GM23338 (cell line): ENCODE results near the gene NCS1.

Experiments used
- CREB1 ChIP-seq: fragments of 250-450 bp; sonication (Bioruptor Pico); IDR thresholded peaks from 2 replicates; pipeline ENCODE4 v1.5.0; 2020; ENCODE audit warnings: low read depth, mild to moderate bottlenecking, moderate library complexity
- CTCF ChIP-seq, 2 experiments: fragments of 200-600 bp in 1 of 2; sonication (generic) in 1 of 2; conservative IDR thresholded peaks; 2 replicates each; pipeline versions ENCODE4 v1.5.1 to v1.6.1; 2016 to 2017; ENCODE audit warnings: antibody characterized with exemption in 2 of 2, low read depth in 2 of 2, mild to moderate bottlenecking in 2 of 2, moderate library complexity in 1 of 2
- ETS1 ChIP-seq: IDR thresholded peaks from 2 replicates; pipeline ENCODE4 v1.6.1; 2016; ENCODE audit warnings: antibody characterized with exemption
- EZH2 ChIP-seq: fragments of 200-600 bp; sonication (generic); IDR thresholded peaks from one replicate; pipeline ENCODE4 v1.8.0; 2017; ENCODE audit warnings: antibody characterized with exemption, mild to moderate bottlenecking, low read depth; ENCODE audit not compliant: unreplicated experiment
- EZH2phosphoT487 ChIP-seq: fragments of 200-600 bp; sonication (generic); IDR thresholded peaks from one replicate; pipeline ENCODE4 v1.8.1; 2018; ENCODE audit warnings: antibody characterized with exemption; ENCODE audit not compliant: unreplicated experiment
- JUNB ChIP-seq: IDR thresholded peaks from one replicate; pipeline ENCODE4 v1.6.1; 2016; ENCODE audit warnings: antibody characterized with exemption; ENCODE audit not compliant: unreplicated experiment
- NANOG ChIP-seq: IDR thresholded peaks from 2 replicates; pipeline ENCODE4 v1.6.1; 2016; ENCODE audit warnings: antibody characterized with exemption, borderline replicate concordance
- POLR2AphosphoS5 ChIP-seq: IDR thresholded peaks from 2 replicates; pipeline ENCODE4 v1.6.1; 2016; ENCODE audit warnings: antibody characterized with exemption, low read depth
- STAT1 ChIP-seq: IDR thresholded peaks from one replicate; pipeline ENCODE4 v1.6.1; 2016; ENCODE audit warnings: antibody characterized with exemption; ENCODE audit not compliant: unreplicated experiment
- ZNF331 ChIP-seq: fragments of 250-450 bp; sonication (Bioruptor Pico); IDR thresholded peaks from 2 replicates; pipeline ENCODE4 v1.5.0; 2020; ENCODE audit warnings: low read depth, mild to moderate bottlenecking, moderate library complexity
- TF ChIP-seq, protein P1 (sequence below): fragments of 250-450 bp; sonication (Bioruptor Pico); IDR thresholded peaks from 2 replicates; pipeline ENCODE4 v1.5.0; 2020; ENCODE audit warnings: mild to moderate bottlenecking, moderate library complexity
- TF ChIP-seq, protein P2 (sequence below): IDR thresholded peaks from one replicate; pipeline ENCODE4 v1.6.1; 2018; ENCODE audit warnings: antibody characterized with exemption; ENCODE audit not compliant: unreplicated experiment

DNA sequence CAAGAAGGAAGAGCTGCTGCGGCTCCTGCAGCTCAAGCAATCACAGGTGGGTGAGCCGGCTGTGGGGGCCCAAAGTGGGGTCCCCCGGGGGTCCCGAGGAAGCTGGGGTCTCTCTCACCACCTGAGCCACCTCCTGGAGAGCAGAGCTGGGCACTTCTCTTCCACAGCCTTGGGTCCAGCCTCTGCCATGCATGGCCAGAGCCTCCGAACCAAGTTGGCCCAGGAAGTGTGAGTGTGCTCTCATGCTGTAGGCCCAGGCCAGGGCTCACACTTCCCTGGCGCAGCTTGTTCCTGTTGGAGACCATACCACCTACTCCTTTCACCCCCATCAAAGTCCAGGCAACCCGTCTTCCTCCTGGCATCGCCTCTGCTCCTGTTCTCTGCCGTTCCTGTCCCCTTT, 113.1 kb downstream of the NCS1 start:
- TF ChIP-seq, protein P1, sequence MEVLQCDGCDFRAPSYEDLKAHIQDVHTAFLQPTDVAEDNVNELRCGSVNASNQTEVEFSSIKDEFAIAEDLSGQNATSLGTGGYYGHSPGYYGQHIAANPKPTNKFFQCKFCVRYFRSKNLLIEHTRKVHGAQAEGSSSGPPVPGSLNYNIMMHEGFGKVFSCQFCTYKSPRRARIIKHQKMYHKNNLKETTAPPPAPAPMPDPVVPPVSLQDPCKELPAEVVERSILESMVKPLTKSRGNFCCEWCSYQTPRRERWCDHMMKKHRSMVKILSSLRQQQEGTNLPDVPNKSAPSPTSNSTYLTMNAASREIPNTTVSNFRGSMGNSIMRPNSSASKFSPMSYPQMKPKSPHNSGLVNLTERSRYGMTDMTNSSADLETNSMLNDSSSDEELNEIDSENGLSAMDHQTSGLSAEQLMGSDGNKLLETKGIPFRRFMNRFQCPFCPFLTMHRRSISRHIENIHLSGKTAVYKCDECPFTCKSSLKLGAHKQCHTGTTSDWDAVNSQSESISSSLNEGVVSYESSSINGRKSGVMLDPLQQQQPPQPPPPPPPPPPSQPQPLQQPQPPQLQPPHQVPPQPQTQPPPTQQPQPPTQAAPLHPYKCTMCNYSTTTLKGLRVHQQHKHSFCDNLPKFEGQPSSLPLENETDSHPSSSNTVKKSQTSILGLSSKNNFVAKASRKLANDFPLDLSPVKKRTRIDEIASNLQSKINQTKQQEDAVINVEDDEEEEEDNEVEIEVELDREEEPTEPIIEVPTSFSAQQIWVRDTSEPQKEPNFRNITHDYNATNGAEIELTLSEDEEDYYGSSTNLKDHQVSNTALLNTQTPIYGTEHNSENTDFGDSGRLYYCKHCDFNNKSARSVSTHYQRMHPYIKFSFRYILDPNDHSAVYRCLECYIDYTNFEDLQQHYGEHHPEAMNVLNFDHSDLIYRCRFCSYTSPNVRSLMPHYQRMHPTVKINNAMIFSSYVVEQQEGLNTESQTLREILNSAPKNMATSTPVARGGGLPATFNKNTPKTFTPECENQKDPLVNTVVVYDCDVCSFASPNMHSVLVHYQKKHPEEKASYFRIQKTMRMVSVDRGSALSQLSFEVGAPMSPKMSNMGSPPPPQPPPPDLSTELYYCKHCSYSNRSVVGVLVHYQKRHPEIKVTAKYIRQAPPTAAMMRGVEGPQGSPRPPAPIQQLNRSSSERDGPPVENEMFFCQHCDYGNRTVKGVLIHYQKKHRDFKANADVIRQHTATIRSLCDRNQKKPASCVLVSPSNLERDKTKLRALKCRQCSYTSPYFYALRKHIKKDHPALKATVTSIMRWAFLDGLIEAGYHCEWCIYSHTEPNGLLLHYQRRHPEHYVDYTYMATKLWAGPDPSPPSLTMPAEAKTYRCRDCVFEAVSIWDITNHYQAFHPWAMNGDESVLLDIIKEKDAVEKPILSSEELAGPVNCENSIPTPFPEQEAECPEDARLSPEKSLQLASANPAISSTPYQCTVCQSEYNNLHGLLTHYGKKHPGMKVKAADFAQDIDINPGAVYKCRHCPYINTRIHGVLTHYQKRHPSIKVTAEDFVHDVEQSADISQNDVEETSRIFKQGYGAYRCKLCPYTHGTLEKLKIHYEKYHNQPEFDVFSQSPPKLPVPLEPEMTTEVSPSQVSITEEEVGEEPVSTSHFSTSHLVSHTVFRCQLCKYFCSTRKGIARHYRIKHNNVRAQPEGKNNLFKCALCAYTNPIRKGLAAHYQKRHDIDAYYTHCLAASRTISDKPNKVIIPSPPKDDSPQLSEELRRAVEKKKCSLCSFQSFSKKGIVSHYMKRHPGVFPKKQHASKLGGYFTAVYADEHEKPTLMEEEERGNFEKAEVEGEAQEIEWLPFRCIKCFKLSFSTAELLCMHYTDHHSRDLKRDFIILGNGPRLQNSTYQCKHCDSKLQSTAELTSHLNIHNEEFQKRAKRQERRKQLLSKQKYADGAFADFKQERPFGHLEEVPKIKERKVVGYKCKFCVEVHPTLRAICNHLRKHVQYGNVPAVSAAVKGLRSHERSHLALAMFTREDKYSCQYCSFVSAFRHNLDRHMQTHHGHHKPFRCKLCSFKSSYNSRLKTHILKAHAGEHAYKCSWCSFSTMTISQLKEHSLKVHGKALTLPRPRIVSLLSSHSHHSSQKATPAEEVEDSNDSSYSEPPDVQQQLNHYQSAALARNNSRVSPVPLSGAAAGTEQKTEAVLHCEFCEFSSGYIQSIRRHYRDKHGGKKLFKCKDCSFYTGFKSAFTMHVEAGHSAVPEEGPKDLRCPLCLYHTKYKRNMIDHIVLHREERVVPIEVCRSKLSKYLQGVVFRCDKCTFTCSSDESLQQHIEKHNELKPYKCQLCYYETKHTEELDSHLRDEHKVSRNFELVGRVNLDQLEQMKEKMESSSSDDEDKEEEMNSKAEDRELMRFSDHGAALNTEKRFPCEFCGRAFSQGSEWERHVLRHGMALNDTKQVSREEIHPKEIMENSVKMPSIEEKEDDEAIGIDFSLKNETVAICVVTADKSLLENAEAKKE (CRISPR knock-in tag), result no peak
- TF ChIP-seq, protein P2, sequence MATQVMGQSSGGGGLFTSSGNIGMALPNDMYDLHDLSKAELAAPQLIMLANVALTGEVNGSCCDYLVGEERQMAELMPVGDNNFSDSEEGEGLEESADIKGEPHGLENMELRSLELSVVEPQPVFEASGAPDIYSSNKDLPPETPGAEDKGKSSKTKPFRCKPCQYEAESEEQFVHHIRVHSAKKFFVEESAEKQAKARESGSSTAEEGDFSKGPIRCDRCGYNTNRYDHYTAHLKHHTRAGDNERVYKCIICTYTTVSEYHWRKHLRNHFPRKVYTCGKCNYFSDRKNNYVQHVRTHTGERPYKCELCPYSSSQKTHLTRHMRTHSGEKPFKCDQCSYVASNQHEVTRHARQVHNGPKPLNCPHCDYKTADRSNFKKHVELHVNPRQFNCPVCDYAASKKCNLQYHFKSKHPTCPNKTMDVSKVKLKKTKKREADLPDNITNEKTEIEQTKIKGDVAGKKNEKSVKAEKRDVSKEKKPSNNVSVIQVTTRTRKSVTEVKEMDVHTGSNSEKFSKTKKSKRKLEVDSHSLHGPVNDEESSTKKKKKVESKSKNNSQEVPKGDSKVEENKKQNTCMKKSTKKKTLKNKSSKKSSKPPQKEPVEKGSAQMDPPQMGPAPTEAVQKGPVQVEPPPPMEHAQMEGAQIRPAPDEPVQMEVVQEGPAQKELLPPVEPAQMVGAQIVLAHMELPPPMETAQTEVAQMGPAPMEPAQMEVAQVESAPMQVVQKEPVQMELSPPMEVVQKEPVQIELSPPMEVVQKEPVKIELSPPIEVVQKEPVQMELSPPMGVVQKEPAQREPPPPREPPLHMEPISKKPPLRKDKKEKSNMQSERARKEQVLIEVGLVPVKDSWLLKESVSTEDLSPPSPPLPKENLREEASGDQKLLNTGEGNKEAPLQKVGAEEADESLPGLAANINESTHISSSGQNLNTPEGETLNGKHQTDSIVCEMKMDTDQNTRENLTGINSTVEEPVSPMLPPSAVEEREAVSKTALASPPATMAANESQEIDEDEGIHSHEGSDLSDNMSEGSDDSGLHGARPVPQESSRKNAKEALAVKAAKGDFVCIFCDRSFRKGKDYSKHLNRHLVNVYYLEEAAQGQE, result no peak
- no peak for TF ChIP-seq CTCF (conservative IDR thresholded peaks at IDR 0.05; ENCODE audit: low read depth in 2 of 2)
- TF ChIP-seq ZNF331 (CRISPR knock-in tag), result no peak
- no peak for TF ChIP-seq EZH2
- no peak for TF ChIP-seq EZH2phosphoT487
- TF ChIP-seq POLR2AphosphoS5, result no peak
- TF ChIP-seq JUNB, result no peak
- TF ChIP-seq CREB1 (CRISPR knock-in tag), result no peak
- no peak for TF ChIP-seq STAT1
- no peak for TF ChIP-seq NANOG
- no peak for TF ChIP-seq ETS1
